Activated T-cell treated with anti-CD3 and anti-CD28 coated beads, Interleukin-2, amount 50 U/mL, for 4 hours (primary cell): ENCODE measurements around the gene DGKH. TPM values are rescaled to one million over a fixed set of nuclear protein-coding genes. Genes with fewer than 3 reads are reported as not detected.
A peak's percentile ranks its signal among the peaks of the same experiment; 100 is the strongest.

Experiments
- ATAC-seq, 2 donors: fragments of 200-7000 bp; cut with Tn5 transposase; one replicate each; pipeline ENCODE4 v1.10.0; 2021
- DNase-seq: peaks from one replicate; pipeline ENCODE4 v3.0.0-alpha.2; 2020
- H3K27me3 Mint-ChIP-seq: one replicate; pipeline ENCODE4 v1.8.0; 2021; ENCODE audit warnings: low read depth, mixed read lengths
- H3K36me3 Mint-ChIP-seq: one replicate; pipeline ENCODE4 v1.8.0; 2022; ENCODE audit warnings: mixed read lengths; ENCODE audit not compliant: insufficient read depth
- H3K4me1 Mint-ChIP-seq: one replicate; pipeline ENCODE4 v1.8.0; 2021; ENCODE audit warnings: low read depth, mixed read lengths
- H3K4me3 Mint-ChIP-seq: one replicate; pipeline ENCODE4 v1.8.0; 2021; ENCODE audit warnings: mild to moderate bottlenecking, moderate library complexity, mixed read lengths
- H3K9me3 Mint-ChIP-seq: one replicate; pipeline ENCODE4 v1.8.0; 2021; ENCODE audit warnings: mixed read lengths
- total RNA-seq, 3 donors: library from RNA; stranded (reverse); gene quantifications; one replicate each; pipeline ENCODE4 v1.2.1, GENCODE V29; 2021

DGKH gene
- total RNA-seq = 1 to 10 TPM; 5.1 to 5.7 (median 5.6) TPM

GRCh38 chr13:42048342-42048683 is at the start of gene DGKH:
TSS of gene DGKH (plus strand) at chr13:42048648. CDS start at chr13:42048774, 126 bp downstream.
- Mint-ChIP-seq H3K4me3 (peak within 1 kb of the TSS; percentile 84), H3K4me1 (peaks cover 13% of the 10 kb centered on the region), H3K9me3 (no peaks in the 10 kb centered on the region), H3K27me3 (no peaks in the 10 kb centered on the region), H3K36me3 (no peaks in the 10 kb centered on the region)
- ATAC-seq = peak; percentile 45 to 47
- DNase-seq = no peak

GRCh38 chr13:42000846-42001245 is 47.6 kb upstream of the DGKH start:
- no peak for ATAC-seq
- no peak for DNase-seq
- Mint-ChIP-seq H3K36me3 (no peaks in the 10 kb centered on the region), H3K27me3 (peaks cover 13% of the 10 kb centered on the region), H3K4me3 (no peak overlapping the region), H3K9me3 (no peaks in the 10 kb centered on the region), H3K4me1 (no peaks in the 10 kb centered on the region)

GRCh38 chr13:42001580-42001979 is 46.9 kb upstream of the DGKH start:
- DNase-seq (no peak), ATAC-seq (no peak)
- H3K27me3 Mint-ChIP-seq = peaks cover 13% of the 10 kb centered on the region
- no peak overlapping the region for H3K4me3 Mint-ChIP-seq
- no peaks in the 10 kb centered on the region for H3K36me3 Mint-ChIP-seq
- no peaks in the 10 kb centered on the region for H3K9me3 Mint-ChIP-seq
- no peaks in the 10 kb centered on the region for H3K4me1 Mint-ChIP-seq

- no peak for DNase-seq
- Mint-ChIP-seq H3K9me3 (no peaks in the 10 kb centered on the region), H3K4me1 (no peaks in the 10 kb centered on the region), H3K4me3 (no peak overlapping the region), H3K27me3 (peaks cover 13% of the 10 kb centered on the region), H3K36me3 (no peaks in the 10 kb centered on the region)
- ATAC-seq = no peak
These were observed 46.4 kb upstream of the DGKH start for GRCh38 chr13:42002066-42002465.

GRCh38 chr13:42007844-42008243 is 40.6 kb upstream of the DGKH start:
- no peaks in the 10 kb centered on the region for H3K27me3 Mint-ChIP-seq
- ATAC-seq = no peak
- H3K9me3 Mint-ChIP-seq = no peaks in the 10 kb centered on the region

GRCh38 chr13:42009057-42009456 is 39.4 kb upstream of the DGKH start:
- ATAC-seq = no peak
- Mint-ChIP-seq H3K36me3 (no peaks in the 10 kb centered on the region), H3K4me3 (no peak overlapping the region), H3K4me1 (no peaks in the 10 kb centered on the region), H3K9me3 (no peaks in the 10 kb centered on the region), H3K27me3 (no peaks in the 10 kb centered on the region)
- DNase-seq = no peak

More at GRCh38 chr13:42007844-42008243, 40.6 kb upstream of the DGKH start:
- no peak for DNase-seq
- no peaks in the 10 kb centered on the region for H3K4me1 Mint-ChIP-seq
- H3K4me3 Mint-ChIP-seq = no peak overlapping the region
- no peaks in the 10 kb centered on the region for H3K36me3 Mint-ChIP-seq

GRCh38 chr13:42011601-42012350 is 36.7 kb upstream of the DGKH start:
- peaks cover 8% of the 10 kb centered on the region for H3K27me3 Mint-ChIP-seq
- H3K4me3 Mint-ChIP-seq = no peak overlapping the region
- no peaks in the 10 kb centered on the region for H3K4me1 Mint-ChIP-seq
- ATAC-seq (no peak), DNase-seq (no peak)
- H3K9me3 Mint-ChIP-seq = no peaks in the 10 kb centered on the region
- no peaks in the 10 kb centered on the region for H3K36me3 Mint-ChIP-seq

GRCh38 chr13:42014119-42014518 is 34.3 kb upstream of the DGKH start:
- Mint-ChIP-seq H3K27me3 (peaks cover 8% of the 10 kb centered on the region), H3K4me3 (no peak overlapping the region), H3K9me3 (no peaks in the 10 kb centered on the region), H3K4me1 (no peaks in the 10 kb centered on the region), H3K36me3 (no peaks in the 10 kb centered on the region)
- ATAC-seq (no peak), DNase-seq (no peak)

GRCh38 chr13:42017264-42017663 is 31.2 kb upstream of the DGKH start:
- no peaks in the 10 kb centered on the region for H3K36me3 Mint-ChIP-seq
- H3K9me3 Mint-ChIP-seq = no peaks in the 10 kb centered on the region
- no peak for DNase-seq
- no peak for ATAC-seq
- H3K4me3 Mint-ChIP-seq = no peak overlapping the region
- peaks cover 8% of the 10 kb centered on the region for H3K27me3 Mint-ChIP-seq
- H3K4me1 Mint-ChIP-seq = no peaks in the 10 kb centered on the region

GRCh38 chr13:42021851-42022250 is 26.6 kb upstream of the DGKH start:
- Mint-ChIP-seq H3K4me1 (no peaks in the 10 kb centered on the region), H3K27me3 (no peaks in the 10 kb centered on the region), H3K9me3 (no peaks in the 10 kb centered on the region), H3K4me3 (no peak overlapping the region), H3K36me3 (no peaks in the 10 kb centered on the region)
- no peak for DNase-seq
- ATAC-seq = no peak

GRCh38 chr13:42022336-42022735 is 26.1 kb upstream of the DGKH start:
- Mint-ChIP-seq H3K4me3 (no peak overlapping the region), H3K4me1 (no peaks in the 10 kb centered on the region), H3K9me3 (no peaks in the 10 kb centered on the region), H3K27me3 (peaks cover 4% of the 10 kb centered on the region), H3K36me3 (no peaks in the 10 kb centered on the region)
- ATAC-seq (no peak), DNase-seq (no peak)

- no peaks in the 10 kb centered on the region for H3K9me3 Mint-ChIP-seq
- no peak for ATAC-seq
- H3K27me3 Mint-ChIP-seq = peaks cover 4% of the 10 kb centered on the region
- no peak overlapping the region for H3K4me3 Mint-ChIP-seq
- no peaks in the 10 kb centered on the region for H3K4me1 Mint-ChIP-seq
- no peak for DNase-seq
- no peaks in the 10 kb centered on the region for H3K36me3 Mint-ChIP-seq
These were observed 25.5 kb upstream of the DGKH start for GRCh38 chr13:42022796-42023493.

GRCh38 chr13:42027286-42027685 is 21.2 kb upstream of the DGKH start:
- Mint-ChIP-seq H3K4me3 (no peak overlapping the region), H3K9me3 (no peaks in the 10 kb centered on the region), H3K4me1 (no peaks in the 10 kb centered on the region), H3K36me3 (no peaks in the 10 kb centered on the region), H3K27me3 (peaks cover 10% of the 10 kb centered on the region)
- ATAC-seq = no peak
- DNase-seq = no peak

- H3K4me1 Mint-ChIP-seq = no peaks in the 10 kb centered on the region
- H3K36me3 Mint-ChIP-seq = no peaks in the 10 kb centered on the region
- ATAC-seq (no peak), DNase-seq (no peak)
- no peak overlapping the region for H3K4me3 Mint-ChIP-seq
- H3K9me3 Mint-ChIP-seq = no peaks in the 10 kb centered on the region
- H3K27me3 Mint-ChIP-seq = peaks cover 10% of the 10 kb centered on the region
These were observed 20.2 kb upstream of the DGKH start for GRCh38 chr13:42028113-42028799.
